HG03520 (cell line): ENCODE measurements around the gene UXS1.
A peak's percentile ranks its signal among the peaks of the same experiment; 100 is the strongest.

Source experiments
- ATAC-seq: cut with Tn5 transposase; IDR thresholded peaks from one replicate; pipeline ENCODE4 v1.9.1; 2021; ENCODE audit warnings: mild to moderate bottlenecking, moderate library complexity; ENCODE audit not compliant: unreplicated experiment

UXS1 gene

DNA sequence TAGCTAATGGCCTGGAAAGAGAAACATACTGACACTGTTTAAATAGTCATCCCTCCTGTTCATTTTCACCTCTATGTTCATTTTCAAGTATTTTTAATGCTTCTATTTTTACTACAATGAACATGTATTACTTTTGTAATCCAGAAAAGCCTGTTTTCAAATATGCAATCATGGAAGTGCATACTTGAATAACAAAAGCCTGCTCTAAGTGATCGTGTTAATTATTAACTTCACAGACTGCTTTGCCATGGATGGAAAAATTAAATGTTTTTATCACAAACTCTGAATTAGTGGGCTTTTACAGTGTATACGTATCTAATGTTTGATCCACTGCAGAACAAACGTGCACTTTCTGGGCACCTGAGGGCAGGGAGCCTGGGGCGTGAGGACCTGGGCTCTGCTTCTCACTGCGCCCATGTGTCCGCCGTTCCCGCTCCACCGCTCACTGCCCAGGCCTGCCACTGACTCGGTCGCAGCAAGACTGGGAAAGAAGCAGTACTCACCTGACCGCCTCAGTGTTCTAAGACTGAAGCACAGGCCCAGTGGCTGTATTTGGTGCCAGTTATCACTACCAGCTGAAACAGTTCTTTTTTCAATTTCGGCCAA, 80.6 kb downstream of the UXS1 start:
- ATAC-seq, result no peak

DNA sequence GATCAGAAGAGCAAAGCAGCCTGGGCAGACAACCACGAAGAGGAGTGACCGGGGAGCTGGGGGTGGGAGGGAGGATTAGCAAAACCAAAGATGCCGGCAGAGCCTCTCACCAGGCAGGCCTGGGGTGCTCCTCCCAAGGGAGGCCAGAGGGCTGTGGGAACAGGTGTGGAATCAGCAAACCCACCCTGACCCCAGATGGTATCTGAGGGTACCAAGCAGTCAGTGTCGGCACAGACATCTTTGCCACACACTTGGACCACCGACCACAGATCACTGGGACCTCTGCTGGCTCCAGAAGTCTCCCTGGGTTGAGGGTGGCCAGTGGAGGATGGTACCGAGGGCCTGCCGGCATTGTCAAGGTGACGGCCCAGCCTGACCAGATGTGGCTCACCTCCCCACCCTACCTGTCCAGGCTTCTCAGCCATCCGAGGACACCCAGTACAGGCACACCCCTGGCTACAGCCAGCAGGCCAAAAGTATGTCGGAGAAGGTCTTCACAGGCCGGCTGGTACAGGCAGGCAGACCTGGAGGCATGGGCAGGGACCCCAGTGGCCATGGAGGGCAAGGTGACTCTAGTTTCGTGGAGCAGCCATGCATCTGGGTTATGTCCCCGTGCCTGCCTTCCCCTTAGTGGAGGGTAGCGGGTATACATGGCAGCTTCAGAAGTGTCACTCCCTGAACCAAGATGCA, 82.1 kb downstream of the UXS1 start:
- no peak for ATAC-seq

DNA sequence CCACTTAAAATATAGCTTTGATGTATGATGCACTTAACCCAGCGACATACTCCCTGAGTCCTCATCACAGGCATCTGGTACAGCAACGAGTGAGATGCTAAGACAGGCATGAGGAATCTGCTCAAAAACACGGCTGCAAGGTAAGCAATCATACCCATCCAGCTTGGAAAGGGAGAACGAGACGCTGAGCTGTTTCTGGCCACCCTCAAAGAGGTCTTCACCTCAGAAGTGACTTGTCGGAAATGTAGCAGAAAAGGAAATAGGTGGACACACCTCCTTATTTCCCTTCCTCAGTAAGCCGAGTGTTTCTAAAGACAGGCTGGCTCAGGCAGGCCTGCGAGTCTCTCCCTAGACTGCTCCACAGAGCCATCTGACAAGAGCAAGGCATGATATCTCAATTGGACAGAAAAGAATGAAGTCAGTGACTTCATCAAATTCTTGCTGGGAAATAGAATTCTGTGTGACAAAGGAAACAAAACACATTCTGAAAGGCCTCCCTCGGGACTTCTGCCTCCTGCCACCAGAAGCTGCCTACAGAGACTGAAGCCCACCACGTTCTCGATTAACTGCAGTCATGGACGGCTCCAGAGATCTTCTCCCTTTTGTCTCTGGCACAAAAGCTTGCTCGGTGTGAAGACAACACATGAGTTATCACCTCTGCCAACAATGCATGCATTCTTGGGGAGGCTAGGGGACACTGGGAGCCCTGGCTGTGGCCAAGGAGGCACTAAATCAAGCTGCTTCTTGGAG, 84.3 kb downstream of the UXS1 start:
- no peak for ATAC-seq

DNA sequence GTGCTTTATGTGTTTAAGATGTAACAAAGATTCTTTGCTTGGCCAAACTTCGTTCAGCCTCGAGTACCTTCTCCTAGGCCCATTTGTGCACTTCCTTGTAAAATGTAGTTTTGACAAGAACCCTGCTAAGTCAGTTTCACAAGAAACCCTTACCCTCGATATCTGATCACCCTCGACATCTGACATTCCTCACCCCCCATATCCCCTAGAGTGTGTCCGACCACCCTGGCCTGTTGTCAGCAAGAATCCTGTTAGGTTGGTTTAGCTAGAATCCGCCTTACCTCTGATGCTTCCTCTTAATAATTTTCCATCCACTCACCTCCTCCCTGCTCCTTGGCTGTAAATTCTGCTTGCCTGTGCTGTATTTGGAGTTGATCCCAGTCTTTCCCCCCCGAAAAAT, 85.3 kb downstream of the UXS1 start:
- no peak for ATAC-seq

DNA sequence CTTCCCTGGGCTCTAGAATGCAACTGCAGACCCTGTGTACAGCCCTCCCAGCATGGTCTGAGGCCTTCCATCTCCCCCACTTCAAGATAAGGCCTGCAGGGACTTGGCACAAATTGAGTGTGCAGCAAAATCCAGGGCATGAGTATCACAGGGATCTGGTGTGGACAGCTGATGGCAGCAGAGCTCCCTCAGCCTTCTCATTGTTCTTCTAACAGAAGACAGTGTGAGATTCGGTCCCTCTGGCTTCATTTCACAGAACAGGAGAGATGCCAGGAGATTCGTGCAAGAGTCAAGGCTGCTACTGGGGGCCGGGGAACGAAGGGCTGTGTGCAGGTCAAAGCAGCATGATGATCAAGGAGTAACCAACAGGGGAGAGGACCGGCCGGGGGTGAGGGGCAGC, 85.8 kb downstream of the UXS1 start:
- no peak for ATAC-seq

DNA sequence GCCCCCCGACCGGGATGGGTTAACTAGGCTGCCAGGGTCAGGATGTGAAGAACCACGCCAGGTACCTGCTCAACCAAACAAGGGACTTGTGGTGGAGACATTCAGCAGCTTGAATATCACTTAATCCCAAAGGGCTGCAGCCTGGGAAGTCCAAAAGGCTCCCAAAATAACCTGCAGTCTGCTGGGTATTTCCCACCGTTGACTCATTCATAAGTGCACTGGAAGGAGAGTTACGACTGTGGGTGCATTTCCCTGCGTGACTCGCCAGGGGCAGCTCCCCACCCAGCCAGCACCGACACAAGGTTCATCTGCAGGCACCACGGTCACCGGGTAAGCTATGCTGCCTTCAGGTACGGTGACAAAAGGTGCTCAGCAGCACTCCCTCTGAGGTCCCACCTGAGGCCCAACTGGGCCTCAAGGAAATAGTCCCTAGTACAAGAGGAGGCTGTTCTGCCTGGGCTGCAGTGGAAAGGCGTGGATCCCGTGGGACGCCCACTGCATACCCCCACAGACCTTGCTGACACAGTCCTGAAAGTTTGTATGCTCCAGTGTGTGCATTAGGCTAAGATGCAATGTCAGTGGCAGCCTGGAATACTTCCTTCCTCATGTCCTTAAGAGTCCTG, 86.5 kb downstream of the UXS1 start:
- ATAC-seq, result peak; percentile 77

DNA sequence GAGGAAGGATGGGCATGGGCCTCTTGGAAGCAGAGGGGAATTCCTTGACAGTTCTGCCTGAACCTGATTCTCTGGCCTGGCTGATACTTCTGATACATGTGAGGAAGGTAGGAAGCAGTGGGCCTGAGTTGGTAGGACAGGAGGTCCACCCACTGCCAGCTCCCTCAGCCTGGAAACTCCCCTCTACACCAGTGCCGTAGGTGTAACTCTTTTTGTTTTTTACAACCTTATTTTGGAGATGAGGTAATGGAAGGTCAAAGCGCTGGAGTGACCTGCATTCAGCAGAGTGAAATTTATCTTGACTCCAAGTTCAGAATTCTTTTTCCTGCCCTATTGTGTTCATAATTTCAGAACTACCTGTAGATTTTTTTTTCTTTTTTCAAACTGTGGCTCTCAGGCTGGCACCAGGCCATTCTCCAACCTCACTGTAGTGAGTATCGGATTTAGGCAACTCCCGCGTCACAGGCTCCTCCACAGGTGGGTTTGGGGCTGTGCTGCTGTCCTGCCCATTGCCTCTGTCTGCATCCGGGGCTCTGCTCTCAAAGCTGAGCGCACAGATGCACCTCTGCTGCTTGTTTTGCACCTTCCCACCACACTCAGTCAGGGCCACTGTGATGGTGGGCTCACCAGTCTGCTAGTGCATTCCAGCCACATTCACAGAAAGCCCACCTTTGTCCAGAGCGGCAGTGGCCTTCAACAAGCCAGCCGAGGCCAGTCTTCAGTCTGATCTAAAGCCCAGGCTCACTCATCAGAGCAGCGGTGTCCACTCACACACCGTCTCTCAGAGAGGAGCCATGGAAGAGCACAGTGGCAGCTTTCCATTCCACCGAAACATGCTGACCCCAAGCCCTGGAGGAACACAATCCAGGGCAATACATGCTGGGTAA, 87.2 kb downstream of the UXS1 start:
- ATAC-seq, result peak; percentile 9

DNA sequence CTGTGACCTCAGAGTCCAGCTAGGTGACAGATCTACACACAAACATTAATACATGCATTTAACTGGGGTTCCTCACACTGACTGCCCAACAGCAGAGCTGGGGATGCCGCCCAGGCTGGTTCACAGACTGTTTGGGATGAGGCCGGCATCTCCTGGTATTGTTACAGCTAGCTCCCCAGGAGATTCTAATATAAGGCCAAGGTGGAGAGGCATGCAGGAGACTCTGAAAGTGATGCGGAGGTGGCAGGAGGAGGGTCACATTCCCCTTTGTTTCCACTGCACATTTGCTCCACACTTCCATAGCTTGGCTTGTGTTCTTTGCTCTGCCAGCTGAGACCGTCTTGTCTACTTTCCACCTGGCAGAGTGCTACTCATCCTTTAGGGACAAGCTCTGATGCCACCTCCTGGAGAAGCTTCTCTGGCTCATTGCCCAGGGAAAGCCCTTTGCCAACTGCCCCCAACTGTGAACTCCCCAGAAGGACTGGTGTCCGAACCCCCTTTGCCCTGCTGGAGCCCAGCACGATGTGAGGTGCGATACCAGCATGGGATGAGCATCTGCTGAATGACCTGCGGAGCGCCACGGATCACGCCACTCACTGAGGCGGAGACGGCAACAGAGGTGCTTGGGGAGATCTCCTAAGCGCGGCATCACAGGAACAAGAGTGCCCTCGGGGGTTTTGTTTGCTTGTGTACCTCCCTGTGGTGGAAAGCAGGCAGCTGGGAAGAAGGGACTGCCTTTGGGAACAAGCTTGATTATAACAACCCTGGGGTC, 88.8 kb downstream of the UXS1 start:
- ATAC-seq, result no peak

DNA sequence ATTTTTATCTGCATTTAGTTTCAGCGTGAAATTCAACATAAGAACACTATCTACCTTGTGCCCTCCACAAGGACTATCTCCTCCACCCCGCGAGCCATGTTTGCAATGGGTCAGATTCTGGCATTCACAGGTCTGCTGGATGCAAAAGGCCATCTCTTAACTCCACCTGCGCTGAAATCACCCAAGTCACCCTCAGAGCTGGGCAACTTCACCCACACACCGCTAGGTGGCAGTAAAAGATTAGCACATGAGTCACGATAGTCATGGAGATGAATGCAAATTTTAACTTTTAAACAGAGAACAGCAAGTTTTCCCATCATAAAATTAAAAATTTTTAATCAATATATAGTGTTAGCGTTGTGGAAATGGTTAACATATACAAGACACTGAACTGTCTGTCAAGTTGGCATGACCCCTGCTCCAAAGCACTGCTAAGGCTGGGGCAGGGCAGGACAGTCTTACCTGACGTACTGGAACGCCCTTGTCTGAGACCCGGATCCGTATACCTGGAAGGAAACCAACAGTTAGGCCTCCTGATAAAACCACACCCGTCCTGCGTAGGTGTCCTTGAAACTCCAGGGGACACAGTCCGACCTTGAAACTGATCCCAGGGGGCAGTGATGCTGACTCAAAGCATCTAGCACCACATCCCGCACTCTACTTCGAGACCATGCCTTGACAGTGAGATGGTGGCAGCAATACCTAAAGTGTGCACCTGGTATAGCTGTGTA, 89.6 kb downstream of the UXS1 start:
- ATAC-seq, result peak; percentile 43

DNA sequence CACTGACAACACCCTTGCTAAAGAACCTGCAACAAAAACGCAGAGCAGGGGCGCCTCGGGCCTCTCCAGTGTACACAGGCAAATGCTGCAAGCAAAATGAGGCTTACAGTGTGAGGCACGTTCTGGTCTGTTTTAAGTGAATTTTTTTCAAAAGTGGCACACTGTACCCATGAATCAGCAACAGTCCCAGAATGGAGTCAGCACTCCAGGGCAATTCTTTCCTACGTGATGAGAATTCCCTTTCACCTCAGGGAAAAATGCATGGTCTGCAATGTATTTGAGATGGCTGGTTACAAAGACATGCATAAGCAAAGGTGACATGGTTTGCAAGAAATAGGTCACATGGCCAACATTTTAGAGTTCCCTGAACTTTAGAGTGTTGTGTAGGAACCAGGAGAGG, 94.4 kb downstream of the UXS1 start:
- no peak for ATAC-seq

DNA sequence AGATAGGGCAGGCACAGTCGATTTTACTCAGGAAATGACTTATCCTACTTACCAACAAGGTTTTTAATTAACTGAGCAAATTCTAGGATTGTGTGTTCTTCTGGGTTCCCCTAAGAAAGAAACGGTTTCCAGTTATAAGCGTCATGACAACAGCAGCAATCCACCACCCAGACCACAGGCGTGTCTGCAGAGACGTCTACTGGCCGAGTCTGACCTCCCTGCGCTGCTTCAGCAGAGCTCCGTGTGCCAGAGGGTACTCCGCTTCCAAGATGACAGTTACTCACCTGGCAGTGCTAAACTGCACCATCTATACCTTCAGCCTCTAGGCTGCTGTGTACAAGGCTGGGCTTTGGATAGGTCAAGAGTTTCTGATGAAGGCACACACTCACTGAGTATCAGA, 95.4 kb downstream of the UXS1 start:
- no peak for ATAC-seq

DNA sequence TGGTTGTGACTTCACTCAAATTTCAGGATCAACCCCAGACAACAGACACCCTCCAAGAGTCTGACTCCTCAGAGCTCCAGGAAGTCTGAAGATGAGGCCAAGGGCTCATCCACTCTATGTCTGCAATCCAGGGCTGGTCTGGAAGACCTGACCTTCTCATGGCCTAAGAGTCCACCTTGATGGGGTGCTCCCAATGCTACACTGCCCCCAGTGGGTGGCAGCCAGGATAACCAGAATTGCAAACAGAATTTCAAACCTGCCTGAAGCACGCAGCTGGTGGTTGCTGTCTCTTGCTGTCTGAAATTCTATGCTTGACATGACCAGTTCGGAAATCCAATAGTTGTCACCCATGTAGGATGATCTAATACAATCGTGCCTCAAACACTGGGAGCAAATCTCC, 96.0 kb downstream of the UXS1 start:
- no peak for ATAC-seq

DNA sequence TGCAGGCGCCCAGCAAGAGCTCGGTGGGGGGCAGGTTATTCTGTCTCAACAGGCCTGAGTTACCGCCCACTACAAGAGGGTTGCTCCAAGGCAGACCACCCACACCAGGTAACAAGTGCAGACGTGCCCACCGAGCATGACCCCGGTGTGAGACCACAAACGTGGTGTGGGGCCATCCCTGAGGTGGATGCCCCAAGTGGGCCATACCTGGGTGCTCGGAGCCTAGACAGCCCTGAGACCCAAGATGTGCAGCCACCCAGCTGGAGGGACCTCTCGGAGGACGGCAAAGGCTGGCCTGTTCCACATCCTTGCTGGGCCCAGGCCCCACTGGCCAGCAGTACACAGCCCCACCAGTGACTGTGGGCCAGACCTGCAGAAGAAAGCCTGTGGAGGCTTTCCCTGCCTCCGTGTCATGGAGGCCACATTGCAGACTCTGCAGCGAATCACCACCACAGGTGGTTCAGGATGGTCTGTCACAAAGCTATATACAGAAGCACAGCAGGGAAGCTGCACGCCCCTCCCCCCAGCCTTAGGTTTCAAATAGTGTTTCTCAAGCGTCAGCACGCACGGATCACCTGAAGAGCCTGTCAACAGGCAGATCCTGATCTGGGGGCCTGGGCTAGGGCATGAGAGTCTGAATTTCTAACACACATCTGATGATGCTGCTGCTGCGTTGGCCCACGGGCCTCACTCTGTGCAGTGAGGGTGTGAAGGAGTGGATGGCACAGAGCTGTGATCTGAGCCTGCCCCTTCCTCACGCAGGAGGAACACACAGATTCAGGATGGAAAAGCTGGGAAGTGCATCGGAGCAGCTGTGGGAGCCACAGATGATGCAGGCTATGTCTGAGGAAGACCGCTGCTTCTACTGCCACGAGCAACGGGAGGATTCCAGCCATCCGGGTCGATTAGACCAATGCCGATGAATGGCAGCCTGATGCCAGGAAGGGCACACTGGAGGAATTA, 96.8 kb downstream of the UXS1 start:
- ATAC-seq, result no peak

DNA sequence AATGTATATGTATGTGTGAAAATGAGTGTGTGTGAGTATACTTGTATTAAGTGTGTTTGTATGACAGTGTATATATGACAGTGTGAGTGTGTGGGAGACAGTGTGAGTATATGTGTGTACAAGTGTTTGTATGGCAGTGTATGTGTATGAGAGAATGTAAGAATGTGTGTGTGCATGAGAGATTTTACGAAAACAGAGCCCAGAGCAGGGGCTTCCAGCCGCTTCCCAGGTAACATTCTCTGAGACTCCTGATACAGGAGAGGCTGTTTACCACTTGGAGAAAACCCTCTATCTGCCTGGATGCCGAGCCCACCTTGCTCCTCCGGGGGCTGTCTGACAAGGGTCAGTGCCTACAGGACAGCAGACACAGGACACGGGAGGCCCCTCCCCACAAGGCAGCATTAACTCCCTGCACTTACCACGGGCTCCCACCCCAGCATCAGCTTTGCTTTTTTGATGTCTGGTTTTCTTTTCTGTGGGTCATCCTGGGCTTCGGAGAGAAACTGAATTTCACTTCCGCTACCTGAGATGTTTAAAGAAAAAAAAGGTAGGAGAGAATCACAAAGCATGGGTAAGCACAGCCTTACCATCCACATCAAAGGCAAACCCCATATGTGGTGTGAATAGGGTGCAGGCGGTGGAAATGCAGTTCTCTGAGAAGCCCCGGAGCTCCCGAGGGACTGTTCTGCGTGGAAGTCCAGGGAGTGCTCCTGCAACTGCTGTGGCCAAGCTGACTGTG, 97.6 kb downstream of the UXS1 start:
- no peak for ATAC-seq

DNA sequence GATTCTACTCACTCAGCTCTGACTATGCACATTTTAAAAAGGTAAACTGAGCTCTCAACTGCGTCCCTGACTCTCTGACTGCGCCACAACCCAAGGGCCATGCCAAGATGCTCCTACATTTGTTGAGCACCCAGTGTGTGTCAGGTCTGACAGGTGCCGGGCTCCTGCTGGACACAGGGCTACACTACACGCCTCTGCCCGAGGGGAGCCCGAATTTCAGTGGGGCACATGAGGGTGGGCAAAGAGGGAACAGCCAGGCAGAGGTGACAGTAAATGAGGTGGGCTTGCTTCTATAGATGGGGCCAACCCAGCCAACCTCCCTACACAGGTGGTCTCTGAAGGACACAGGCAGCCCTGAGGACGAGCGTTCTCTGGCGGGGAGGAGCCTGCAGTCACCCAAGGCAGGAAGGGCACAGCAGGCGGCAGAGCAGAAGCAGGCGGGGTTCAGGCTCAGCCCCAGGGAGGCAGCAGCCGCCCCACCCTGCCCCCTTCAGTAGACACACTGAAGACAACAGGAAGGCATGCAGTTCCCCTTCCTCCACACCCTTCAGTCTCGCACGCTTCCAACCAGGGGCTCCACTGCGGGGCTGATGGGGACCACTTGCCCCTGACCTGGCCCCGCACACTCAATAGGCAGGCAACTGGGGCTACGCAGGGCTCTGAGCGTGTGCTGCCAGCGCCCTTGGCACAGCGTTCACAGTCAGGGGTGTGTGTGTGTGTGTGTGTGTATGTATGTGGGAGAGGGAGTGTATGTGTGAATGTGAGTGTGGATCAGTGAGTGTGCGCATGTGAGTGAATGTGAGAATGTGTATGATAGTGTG, 98.4 kb downstream of the UXS1 start:
- no peak for ATAC-seq

DNA sequence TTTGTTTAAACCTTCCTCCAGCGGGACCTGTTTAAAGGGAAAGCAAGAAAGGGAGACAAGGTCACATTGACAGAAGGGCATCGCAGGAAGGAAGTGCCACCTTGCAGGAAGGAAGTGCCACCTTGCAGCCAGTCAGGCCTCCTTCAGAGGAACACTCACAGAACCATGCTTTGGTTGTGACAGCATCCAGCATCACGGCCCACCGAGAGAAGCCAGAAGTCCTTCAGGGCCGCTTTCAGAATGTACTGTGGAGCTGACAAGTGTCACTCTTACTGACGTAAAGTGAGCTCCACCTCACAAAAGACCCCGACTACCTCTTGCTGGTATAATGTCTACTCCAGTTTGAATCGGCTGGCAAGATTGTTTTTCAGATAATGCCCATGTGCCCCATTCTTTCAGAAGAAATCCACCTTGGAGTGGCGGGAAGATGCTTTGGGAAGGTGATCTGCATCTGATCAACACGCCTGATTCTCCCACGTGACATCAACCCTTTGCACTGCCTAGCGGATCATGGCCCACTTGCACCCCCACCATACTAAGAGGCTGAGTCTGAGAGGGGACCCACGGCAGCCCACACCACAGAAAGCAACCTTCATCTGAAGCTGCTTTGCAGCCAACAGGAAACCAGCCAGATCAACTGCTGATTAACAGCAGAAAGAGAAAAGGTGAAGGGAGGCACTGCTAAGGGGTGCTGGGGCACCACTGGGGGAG, 99.8 kb downstream of the UXS1 start:
- ATAC-seq, result no peak
